ENCODE data around the gene STARD9. TPM values are rescaled to one million over a fixed set of nuclear protein-coding genes. Genes with fewer than 3 reads are reported as not detected.

The STARD9 gene
- total RNA-seq, 1 experiment from 2014 or later: 0.86 TPM

DNA sequence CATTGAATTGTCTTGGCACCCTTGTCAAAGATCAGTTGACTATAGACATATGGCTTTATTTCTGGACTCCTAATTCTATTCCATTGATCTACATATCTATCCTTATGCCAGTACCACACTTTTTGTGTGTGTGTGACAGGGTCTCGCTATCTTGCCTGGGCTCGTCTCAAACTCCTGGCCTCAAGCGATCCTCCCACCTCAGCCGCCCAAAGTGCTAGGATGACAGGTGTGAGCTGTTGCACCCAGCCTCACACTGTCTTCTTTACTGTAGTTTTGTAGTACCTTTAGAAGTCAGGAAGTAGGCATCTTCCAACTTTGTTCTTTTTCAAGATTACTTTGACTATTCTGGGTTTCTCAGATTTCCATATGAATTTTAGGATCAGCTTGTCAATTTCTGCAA lies 137.2 kb downstream of the STARD9 start:
- ChIA-PET POLR2A (no interaction called here), CTCF (no interaction called here)
- intact Hi-C loops (cut with micrococcal nuclease; ENCODE audit: unreplicated experiment): no loop called here
- Histone ChIP-seq H3K4me1 (no peaks in the 10 kb centered on the region), H3K27me3 (replicated peaks; ENCODE audit: control insufficient read depth, insufficient read depth, low read length) (no peaks in the 10 kb centered on the region), H3K9me3 (no peaks in the 10 kb centered on the region), H3K36me3 (ENCODE audit: control insufficient read depth, insufficient read depth, low read length) (no peaks in the 10 kb centered on the region), H3K4me3 (ENCODE audit: low read depth, low read length) (no peak overlapping the region)
- DNase-seq: no peak
- Mint-ChIP-seq H3K4me3 (ENCODE audit: unreplicated experiment) (no peak overlapping the region), H3K36me3 (ENCODE audit: insufficient read depth, unreplicated experiment) (no peaks in the 10 kb centered on the region), H3K9me3 (ENCODE audit: unreplicated experiment) (no peaks in the 10 kb centered on the region), H3K27me3 (ENCODE audit: insufficient read depth, unreplicated experiment) (no peaks in the 10 kb centered on the region), H3K4me1 (ENCODE audit: low read depth, unreplicated experiment) (no peaks in the 10 kb centered on the region), H3K27ac (ENCODE audit: unreplicated experiment) (no peak overlapping the region)
- no TSS peak for BruUV-seq (replicated peaks)
- TF ChIP-seq, protein P1, sequence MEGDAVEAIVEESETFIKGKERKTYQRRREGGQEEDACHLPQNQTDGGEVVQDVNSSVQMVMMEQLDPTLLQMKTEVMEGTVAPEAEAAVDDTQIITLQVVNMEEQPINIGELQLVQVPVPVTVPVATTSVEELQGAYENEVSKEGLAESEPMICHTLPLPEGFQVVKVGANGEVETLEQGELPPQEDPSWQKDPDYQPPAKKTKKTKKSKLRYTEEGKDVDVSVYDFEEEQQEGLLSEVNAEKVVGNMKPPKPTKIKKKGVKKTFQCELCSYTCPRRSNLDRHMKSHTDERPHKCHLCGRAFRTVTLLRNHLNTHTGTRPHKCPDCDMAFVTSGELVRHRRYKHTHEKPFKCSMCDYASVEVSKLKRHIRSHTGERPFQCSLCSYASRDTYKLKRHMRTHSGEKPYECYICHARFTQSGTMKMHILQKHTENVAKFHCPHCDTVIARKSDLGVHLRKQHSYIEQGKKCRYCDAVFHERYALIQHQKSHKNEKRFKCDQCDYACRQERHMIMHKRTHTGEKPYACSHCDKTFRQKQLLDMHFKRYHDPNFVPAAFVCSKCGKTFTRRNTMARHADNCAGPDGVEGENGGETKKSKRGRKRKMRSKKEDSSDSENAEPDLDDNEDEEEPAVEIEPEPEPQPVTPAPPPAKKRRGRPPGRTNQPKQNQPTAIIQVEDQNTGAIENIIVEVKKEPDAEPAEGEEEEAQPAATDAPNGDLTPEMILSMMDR (IDR thresholded peaks at IDR 0.05; ENCODE audit: insufficient read depth in 1 of 2, low read depth in 1 of 2, low read length in 1 of 2, severe bottlenecking in 1 of 2, unreplicated experiment in 1 of 2): no peak

DNA sequence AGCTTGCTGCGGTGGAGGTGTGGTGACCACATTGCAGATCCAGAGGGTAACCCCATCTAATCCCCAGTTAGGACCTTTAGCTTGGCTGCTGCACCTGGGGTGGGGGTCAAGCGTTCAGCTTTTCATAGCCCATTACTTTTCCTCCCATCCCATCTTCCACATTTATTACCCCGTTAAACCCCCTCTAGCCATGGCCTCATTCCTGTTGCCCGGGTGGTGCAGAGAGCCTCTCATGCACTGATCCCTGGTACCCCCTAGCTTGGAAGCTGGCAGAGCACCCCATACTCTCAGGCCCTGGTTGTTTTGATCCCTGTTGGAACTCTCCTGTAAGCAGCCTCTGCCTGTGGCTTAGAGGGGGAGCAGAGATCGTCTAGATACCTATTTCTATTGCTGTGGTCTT lies 140.7 kb downstream of the STARD9 start:
- H3K9me3 Mint-ChIP-seq (ENCODE audit: unreplicated experiment): no peaks in the 10 kb centered on the region
- H3K27ac Mint-ChIP-seq (ENCODE audit: unreplicated experiment): no peak overlapping the region
- TF ChIP-seq, protein P1 (IDR thresholded peaks at IDR 0.05; ENCODE audit: insufficient read depth in 1 of 2, low read depth in 1 of 2, low read length in 1 of 2, severe bottlenecking in 1 of 2, unreplicated experiment in 1 of 2): no peak
- POLR2A ChIA-PET: no interaction called here
- peaks cover 7% of the 10 kb centered on the region for H3K4me1 Mint-ChIP-seq (ENCODE audit: low read depth, unreplicated experiment)
- peaks cover 7% of the 10 kb centered on the region for H3K36me3 Mint-ChIP-seq (ENCODE audit: insufficient read depth, unreplicated experiment)
- no peaks in the 10 kb centered on the region for H3K27me3 Mint-ChIP-seq (ENCODE audit: insufficient read depth, unreplicated experiment)
- no peaks in the 10 kb centered on the region for H3K36me3 ChIP-seq (ENCODE audit: control insufficient read depth, insufficient read depth, low read length)
- no peaks in the 10 kb centered on the region for H3K9me3 ChIP-seq
- no peaks in the 10 kb centered on the region for H3K4me1 ChIP-seq
- DNase-seq: no peak
- BruUV-seq (replicated peaks): no TSS peak
- no peak overlapping the region for H3K4me3 ChIP-seq (ENCODE audit: low read depth, low read length)
- H3K27me3 ChIP-seq (replicated peaks; ENCODE audit: control insufficient read depth, insufficient read depth, low read length): no peaks in the 10 kb centered on the region
- intact Hi-C loops (cut with micrococcal nuclease; ENCODE audit: unreplicated experiment): no loop called here
- CTCF ChIA-PET: no interaction called here
- H3K4me3 Mint-ChIP-seq (ENCODE audit: unreplicated experiment): no peak overlapping the region

DNA sequence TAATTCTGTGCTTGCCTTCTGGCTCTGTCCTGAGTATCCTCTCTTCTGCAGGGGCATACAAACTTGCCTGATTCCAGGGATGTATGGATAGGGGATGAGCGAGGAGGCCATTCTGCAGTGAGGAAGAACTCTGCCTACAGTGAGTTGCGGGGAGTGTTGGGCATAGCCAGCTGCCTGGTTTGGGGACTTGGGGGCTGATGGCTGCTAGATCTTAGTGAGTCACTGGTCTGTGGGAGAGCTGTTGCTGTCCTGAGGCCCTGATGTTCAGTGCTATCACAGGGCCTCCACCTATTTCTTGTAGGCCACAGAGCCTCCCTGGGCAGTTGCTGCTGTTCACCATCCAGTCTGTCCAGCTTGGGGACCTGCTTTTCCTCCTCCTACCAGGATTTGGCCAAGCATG lies 141.2 kb downstream of the STARD9 start:
- intact Hi-C loops (cut with micrococcal nuclease; ENCODE audit: unreplicated experiment): no loop called here
- ChIA-PET POLR2A (no interaction called here), CTCF (no interaction called here)
- TF ChIP-seq, protein P1 (IDR thresholded peaks at IDR 0.05; ENCODE audit: insufficient read depth in 1 of 2, low read depth in 1 of 2, low read length in 1 of 2, severe bottlenecking in 1 of 2, unreplicated experiment in 1 of 2): no peak
- Histone ChIP-seq H3K4me3 (ENCODE audit: low read depth, low read length) (no peak overlapping the region), H3K27me3 (replicated peaks; ENCODE audit: control insufficient read depth, insufficient read depth, low read length) (no peaks in the 10 kb centered on the region), H3K36me3 (ENCODE audit: control insufficient read depth, insufficient read depth, low read length) (no peaks in the 10 kb centered on the region), H3K4me1 (no peaks in the 10 kb centered on the region), H3K9me3 (no peaks in the 10 kb centered on the region)
- Mint-ChIP-seq H3K27ac (ENCODE audit: unreplicated experiment) (no peak overlapping the region), H3K4me1 (ENCODE audit: low read depth, unreplicated experiment) (peaks cover 7% of the 10 kb centered on the region), H3K4me3 (ENCODE audit: unreplicated experiment) (no peak overlapping the region), H3K36me3 (ENCODE audit: insufficient read depth, unreplicated experiment) (peaks cover 7% of the 10 kb centered on the region), H3K27me3 (ENCODE audit: insufficient read depth, unreplicated experiment) (no peaks in the 10 kb centered on the region), H3K9me3 (ENCODE audit: unreplicated experiment) (no peaks in the 10 kb centered on the region)
- no TSS peak for BruUV-seq (replicated peaks)
- no peak for DNase-seq
